ENCODE measurements around the gene DIP2C.

Gene DIP2C

GRCh38 chr10:393787-394438 is 295.6 kb downstream of the DIP2C start:
- H3K79me2 ChIP-seq (ENCODE audit: insufficient read depth, low read length), result no peaks in the 10 kb centered on the region
- no peaks in the 10 kb centered on the region for H3F3A ChIP-seq (ENCODE audit: low read depth)
- H2AFZ ChIP-seq (ENCODE audit: low read length), result no peak overlapping the region
- TF ChIP-seq EZH2phosphoT487 (IDR thresholded peaks at IDR 0.05; ENCODE audit: borderline replicate concordance) (no peak), CTCF (conservative IDR thresholded peaks at IDR 0.05; ENCODE audit: low read length) (no peak)
- H3K9me3 ChIP-seq (ENCODE audit: insufficient read depth, low read depth, low read length), result no peaks in the 10 kb centered on the region
- no peaks in the 10 kb centered on the region for H3K27me3 ChIP-seq (ENCODE audit: insufficient read depth, low read length, poor library complexity, severe bottlenecking)
- H3K4me1 ChIP-seq (ENCODE audit: insufficient read depth, low read length, poor library complexity, severe bottlenecking), result no peaks in the 10 kb centered on the region
- H3K4me3 ChIP-seq (ENCODE audit: low read length, poor library complexity, severe bottlenecking), result no peak overlapping the region
- H3K9ac ChIP-seq (ENCODE audit: low read depth, low read length, poor library complexity, severe bottlenecking), result no peak overlapping the region
- no peaks in the 10 kb centered on the region for H3K9me2 ChIP-seq (replicated peaks; ENCODE audit: low read depth, low read length)
- no peaks in the 10 kb centered on the region for H3K36me3 ChIP-seq (ENCODE audit: insufficient read depth, low read length)
- H3K4me2 ChIP-seq (ENCODE audit: low read depth, low read length, poor library complexity, severe bottlenecking), result no peak overlapping the region
- H4K20me1 ChIP-seq (ENCODE audit: insufficient read depth, low read length, poor library complexity, severe bottlenecking), result no peaks in the 10 kb centered on the region

GRCh38 chr10:393106-393745 is 296.2 kb downstream of the DIP2C start:
- H3K27me3 ChIP-seq (ENCODE audit: insufficient read depth, low read length, poor library complexity, severe bottlenecking), result no peaks in the 10 kb centered on the region
- no peak overlapping the region for H3K4me3 ChIP-seq (ENCODE audit: low read length, poor library complexity, severe bottlenecking)
- H3K4me1 ChIP-seq (ENCODE audit: insufficient read depth, low read length, poor library complexity, severe bottlenecking), result no peaks in the 10 kb centered on the region
- no peaks in the 10 kb centered on the region for H3K79me2 ChIP-seq (ENCODE audit: insufficient read depth, low read length)
- H2AFZ ChIP-seq (ENCODE audit: low read length), result no peak overlapping the region
- H3K36me3 ChIP-seq (ENCODE audit: insufficient read depth, low read length), result no peaks in the 10 kb centered on the region
- no peaks in the 10 kb centered on the region for H3K9me3 ChIP-seq (ENCODE audit: insufficient read depth, low read depth, low read length)
- H3K4me2 ChIP-seq (ENCODE audit: low read depth, low read length, poor library complexity, severe bottlenecking), result no peak overlapping the region
- H4K20me1 ChIP-seq (ENCODE audit: insufficient read depth, low read length, poor library complexity, severe bottlenecking), result no peaks in the 10 kb centered on the region
- no peak for TF ChIP-seq CTCF (conservative IDR thresholded peaks at IDR 0.05; ENCODE audit: low read length)
- TF ChIP-seq EZH2phosphoT487 (IDR thresholded peaks at IDR 0.05; ENCODE audit: borderline replicate concordance), result no peak
- no peaks in the 10 kb centered on the region for H3F3A ChIP-seq (ENCODE audit: low read depth)
- no peak overlapping the region for H3K9ac ChIP-seq (ENCODE audit: low read depth, low read length, poor library complexity, severe bottlenecking)
- no peaks in the 10 kb centered on the region for H3K9me2 ChIP-seq (replicated peaks; ENCODE audit: low read depth, low read length)

GRCh38 chr10:392705-393037 is 296.8 kb downstream of the DIP2C start:
- Histone ChIP-seq H3K4me1 (ENCODE audit: insufficient read depth, low read length, poor library complexity, severe bottlenecking) (no peaks in the 10 kb centered on the region), H3F3A (ENCODE audit: low read depth) (no peaks in the 10 kb centered on the region), H3K4me3 (ENCODE audit: low read length, poor library complexity, severe bottlenecking) (no peak overlapping the region), H3K27me3 (ENCODE audit: insufficient read depth, low read length, poor library complexity, severe bottlenecking) (no peaks in the 10 kb centered on the region), H3K4me2 (ENCODE audit: low read depth, low read length, poor library complexity, severe bottlenecking) (no peak overlapping the region), H3K9me2 (replicated peaks; ENCODE audit: low read depth, low read length) (no peaks in the 10 kb centered on the region), H4K20me1 (ENCODE audit: insufficient read depth, low read length, poor library complexity, severe bottlenecking) (no peaks in the 10 kb centered on the region), H3K9ac (ENCODE audit: low read depth, low read length, poor library complexity, severe bottlenecking) (no peak overlapping the region), H3K9me3 (ENCODE audit: insufficient read depth, low read depth, low read length) (no peaks in the 10 kb centered on the region), H2AFZ (ENCODE audit: low read length) (no peak overlapping the region), H3K79me2 (ENCODE audit: insufficient read depth, low read length) (no peaks in the 10 kb centered on the region), H3K36me3 (ENCODE audit: insufficient read depth, low read length) (no peaks in the 10 kb centered on the region)
- TF ChIP-seq EZH2phosphoT487 (IDR thresholded peaks at IDR 0.05; ENCODE audit: borderline replicate concordance) (no peak), CTCF (conservative IDR thresholded peaks at IDR 0.05; ENCODE audit: low read length) (no peak)

Measured in Loucy (cell line).